Measurements from ENCODE around the gene PSG1. TPM values are rescaled to one million over a fixed set of nuclear protein-coding genes. Genes with fewer than 3 reads are reported as not detected.

The PSG1 gene
- total RNA-seq, 1 donor from 2014 or later, result not detected

DNA sequence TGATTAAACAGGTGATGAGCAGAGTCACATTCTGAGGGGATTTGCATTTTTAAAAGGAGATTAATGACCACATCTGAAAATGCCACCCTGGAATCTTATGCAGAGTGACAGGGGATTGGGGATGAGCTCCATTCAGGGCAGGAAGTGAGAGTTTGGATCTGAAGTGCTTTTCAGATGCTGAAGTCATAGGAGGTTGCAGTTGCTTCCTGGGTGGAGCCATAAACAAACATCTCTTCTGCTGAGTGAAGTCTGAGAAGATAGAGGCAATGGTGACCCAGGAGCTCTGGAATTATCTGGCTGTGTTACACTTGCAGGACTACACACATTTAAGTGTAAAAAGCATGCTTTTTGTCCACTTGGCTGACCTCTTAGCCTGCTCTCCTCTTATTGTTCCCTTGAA lies 62.6 kb downstream of the PSG1 start:
- Mint-ChIP-seq H3K36me3 (ENCODE audit: low read depth) (no peaks in the 10 kb centered on the region), H3K4me3 (ENCODE audit: unreplicated experiment) (no peak overlapping the region)
- DNase-seq (ENCODE audit: low spot score), result no peak

More for the DNA sequence above, 62.6 kb downstream of the PSG1 start:
- TF ChIP-seq, protein P1, sequence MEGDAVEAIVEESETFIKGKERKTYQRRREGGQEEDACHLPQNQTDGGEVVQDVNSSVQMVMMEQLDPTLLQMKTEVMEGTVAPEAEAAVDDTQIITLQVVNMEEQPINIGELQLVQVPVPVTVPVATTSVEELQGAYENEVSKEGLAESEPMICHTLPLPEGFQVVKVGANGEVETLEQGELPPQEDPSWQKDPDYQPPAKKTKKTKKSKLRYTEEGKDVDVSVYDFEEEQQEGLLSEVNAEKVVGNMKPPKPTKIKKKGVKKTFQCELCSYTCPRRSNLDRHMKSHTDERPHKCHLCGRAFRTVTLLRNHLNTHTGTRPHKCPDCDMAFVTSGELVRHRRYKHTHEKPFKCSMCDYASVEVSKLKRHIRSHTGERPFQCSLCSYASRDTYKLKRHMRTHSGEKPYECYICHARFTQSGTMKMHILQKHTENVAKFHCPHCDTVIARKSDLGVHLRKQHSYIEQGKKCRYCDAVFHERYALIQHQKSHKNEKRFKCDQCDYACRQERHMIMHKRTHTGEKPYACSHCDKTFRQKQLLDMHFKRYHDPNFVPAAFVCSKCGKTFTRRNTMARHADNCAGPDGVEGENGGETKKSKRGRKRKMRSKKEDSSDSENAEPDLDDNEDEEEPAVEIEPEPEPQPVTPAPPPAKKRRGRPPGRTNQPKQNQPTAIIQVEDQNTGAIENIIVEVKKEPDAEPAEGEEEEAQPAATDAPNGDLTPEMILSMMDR (IDR thresholded peaks at IDR 0.05), result no peak
- Mint-ChIP-seq H3K27ac (ENCODE audit: unreplicated experiment) (no peak overlapping the region), H3K9me3 (ENCODE audit: low read depth) (peaks cover 43% of the 10 kb centered on the region), H3K27me3 (ENCODE audit: low read depth) (no peaks in the 10 kb centered on the region), H3K4me1 (ENCODE audit: low read depth) (no peaks in the 10 kb centered on the region)

Other genes starting within 250 kb of the PSG1 start
- 0.99 TPM in 1 of 3 replicates, not detected in the others for gene PSG3, start 139.2 kb downstream of the PSG1 start, total RNA-seq
- not detected in 3 replicates for gene PSG8, start 114.0 kb downstream of the PSG1 start, total RNA-seq
- not detected in 3 replicates for gene PSG6, start 38.2 kb upstream of the PSG1 start, total RNA-seq
- not detected in 3 replicates for gene PSG7, start 57.5 kb upstream of the PSG1 start, total RNA-seq
- gene PSG11, start 146.8 kb upstream of the PSG1 start, total RNA-seq, result not detected in 3 replicates
- 0.44 TPM in 1 of 3 replicates, not detected in the others for gene PSG2, start 203.0 kb upstream of the PSG1 start, total RNA-seq

Measured in chondrocyte (in vitro differentiated cells).